GM12878 (cell line): ENCODE data around the gene PPP1R3G.

ENCODE experiments used
- CHD2 ChIP-seq: IDR thresholded peaks from 2 replicates; pipeline ENCODE4 v1.6.1; 2011; ENCODE audit warnings: low read depth, low read length, improper control_type of control experiment, borderline replicate concordance
- CHD4 ChIP-seq: fragments of 200-600 bp; sonication (generic); IDR thresholded peaks from 2 replicates; pipeline ENCODE4 v1.6.1; 2016; ENCODE audit warnings: mild to moderate bottlenecking
- MAX ChIP-seq: IDR thresholded peaks from 2 replicates; pipeline ENCODE4 v1.6.1; 2012; ENCODE audit warnings: low read depth, low read length, improper control_type of control experiment
- NFYA ChIP-seq: IDR thresholded peaks from 2 replicates; pipeline ENCODE4 v1.6.1; 2011; ENCODE audit warnings: low read depth, mild to moderate bottlenecking, low read length, improper control_type of control experiment, borderline replicate concordance
- POLR2AphosphoS5 ChIP-seq: IDR thresholded peaks from 2 replicates; pipeline ENCODE4 v1.6.1; 2011; ENCODE audit warnings: mild to moderate bottlenecking, low read length, inconsistent platforms
- RFX5 ChIP-seq: IDR thresholded peaks from 2 replicates; pipeline ENCODE4 v1.6.1; 2011; ENCODE audit warnings: low read depth, low read length, improper control_type of control experiment
- SPI1 ChIP-seq: IDR thresholded peaks from 2 replicates; pipeline ENCODE4 v1.6.1; 2011; ENCODE audit warnings: low read depth, mild to moderate bottlenecking, low read length, moderate library complexity, borderline replicate concordance; ENCODE audit not compliant: insufficient read depth
- YY1 ChIP-seq: IDR thresholded peaks from 2 replicates; pipeline ENCODE4 v1.6.1; 2011; ENCODE audit warnings: low read depth, mild to moderate bottlenecking, low read length
- ZNF274 ChIP-seq: IDR thresholded peaks from one replicate; pipeline ENCODE4 v1.8.0; 2011; ENCODE audit not compliant: insufficient read length, insufficient read depth
- TF ChIP-seq, protein P1 (sequence below), 3 experiments: IDR thresholded peaks in 2 of 3; conservative IDR thresholded peaks in 1 of 3; 2 replicates each; pipeline ENCODE4 v1.5.1; 2011; ENCODE audit warnings: low read depth in 3 of 3, low read length in 3 of 3, mild to moderate bottlenecking in 3 of 3, control low read depth in 2 of 3, moderate library complexity in 2 of 3, inconsistent platforms in 1 of 3, mixed read lengths in 1 of 3; ENCODE audit not compliant: control insufficient read depth in 2 of 3, insufficient read depth in 1 of 3; ENCODE audit errors: extremely low read depth in 1 of 3

GRCh38 chr6:5135788-5136376, 50.7 kb downstream of the PPP1R3G start:
- no peak for TF ChIP-seq POLR2AphosphoS5
- no peak for TF ChIP-seq CHD2
- TF ChIP-seq NFYA = no peak
- no peak for TF ChIP-seq MAX
- TF ChIP-seq CHD4 = no peak
- TF ChIP-seq, protein P1, sequence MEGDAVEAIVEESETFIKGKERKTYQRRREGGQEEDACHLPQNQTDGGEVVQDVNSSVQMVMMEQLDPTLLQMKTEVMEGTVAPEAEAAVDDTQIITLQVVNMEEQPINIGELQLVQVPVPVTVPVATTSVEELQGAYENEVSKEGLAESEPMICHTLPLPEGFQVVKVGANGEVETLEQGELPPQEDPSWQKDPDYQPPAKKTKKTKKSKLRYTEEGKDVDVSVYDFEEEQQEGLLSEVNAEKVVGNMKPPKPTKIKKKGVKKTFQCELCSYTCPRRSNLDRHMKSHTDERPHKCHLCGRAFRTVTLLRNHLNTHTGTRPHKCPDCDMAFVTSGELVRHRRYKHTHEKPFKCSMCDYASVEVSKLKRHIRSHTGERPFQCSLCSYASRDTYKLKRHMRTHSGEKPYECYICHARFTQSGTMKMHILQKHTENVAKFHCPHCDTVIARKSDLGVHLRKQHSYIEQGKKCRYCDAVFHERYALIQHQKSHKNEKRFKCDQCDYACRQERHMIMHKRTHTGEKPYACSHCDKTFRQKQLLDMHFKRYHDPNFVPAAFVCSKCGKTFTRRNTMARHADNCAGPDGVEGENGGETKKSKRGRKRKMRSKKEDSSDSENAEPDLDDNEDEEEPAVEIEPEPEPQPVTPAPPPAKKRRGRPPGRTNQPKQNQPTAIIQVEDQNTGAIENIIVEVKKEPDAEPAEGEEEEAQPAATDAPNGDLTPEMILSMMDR (IDR thresholded peaks at IDR 0.05 in 2 of 3, conservative IDR thresholded peaks at IDR 0.05 in 1 of 3; ENCODE audit: control insufficient read depth in 2 of 3, extremely low read depth in 1 of 3, insufficient read depth in 1 of 3, low read depth in 3 of 3, low read length in 3 of 3) = peak; percentile 47 to 78 (median 68)
- no peak for TF ChIP-seq YY1
- no peak for TF ChIP-seq ZNF274
- TF ChIP-seq RFX5 = no peak
- no peak for TF ChIP-seq SPI1
